Lung (tissue), 12 donors: ENCODE results near the gene CEMIP. TPM values are rescaled to one million over a fixed set of nuclear protein-coding genes. Genes with fewer than 3 reads are reported as not detected.

ENCODE experiments used
- ATAC-seq: fragments of 200-7000 bp; cut with Tn5 transposase; one replicate; pipeline ENCODE4 v1.9.1; 2020; ENCODE audit warnings: moderate number of reproducible peaks; ENCODE audit not compliant: insufficient read depth, low FRiP score
- DNase-seq, 3 donors: peaks; one replicate each; pipeline ENCODE4 v3.0.0-alpha.2; 2013 to 2017
- H3K27ac ChIP-seq, 2 donors: one replicate each; pipeline ENCODE4 v1.5.1; 2013; ENCODE audit warnings: mild to moderate bottlenecking in 2 of 2, moderate library complexity in 2 of 2, control low read depth in 1 of 2, inconsistent platforms in 1 of 2, low read depth in 1 of 2, low read length in 1 of 2
- H3K27me3 ChIP-seq, 3 donors: one replicate each; pipeline ENCODE4 v1.5.1; 2013; ENCODE audit warnings: low read length in 2 of 3; ENCODE audit not compliant: control insufficient read depth in 3 of 3, insufficient read depth in 3 of 3
- H3K36me3 ChIP-seq, 4 donors: one replicate each; pipeline ENCODE4 v1.5.1; 2013; ENCODE audit warnings: low read length in 4 of 4, mild to moderate bottlenecking in 1 of 4, moderate library complexity in 1 of 4; ENCODE audit not compliant: control insufficient read depth in 4 of 4, insufficient read depth in 4 of 4
- H3K4me1 ChIP-seq, 5 donors: one replicate each; pipeline ENCODE4 v1.5.1; 2013; ENCODE audit warnings: low read length in 5 of 5, mild to moderate bottlenecking in 2 of 5, moderate library complexity in 1 of 5; ENCODE audit not compliant: control insufficient read depth in 5 of 5, insufficient read depth in 5 of 5
- H3K4me3 ChIP-seq: one replicate; pipeline ENCODE4 v1.5.1; 2013; ENCODE audit warnings: mild to moderate bottlenecking, control low read depth, moderate library complexity
- H3K9ac ChIP-seq, 2 donors: one replicate each; pipeline ENCODE4 v1.5.1; 2013; ENCODE audit warnings: low read length in 2 of 2, control low read depth in 1 of 2; ENCODE audit not compliant: insufficient read depth in 1 of 2
- H3K9me3 ChIP-seq, 4 donors: one replicate each; pipeline ENCODE4 v1.5.1; 2013; ENCODE audit warnings: low read length in 3 of 4, mild to moderate bottlenecking in 1 of 4, moderate library complexity in 1 of 4; ENCODE audit not compliant: control insufficient read depth in 4 of 4, insufficient read depth in 3 of 4
- WGBS, 2 donors: extraction: QIAGEN DNeasy Blood & Tissue Kit; methylation state at CpG; one replicate each; pipeline ENCODE4 v1.1.7; 2013; 5-methylcytosine and 5-hydroxymethylcytosine counted together
- polyA plus RNA-seq, 2 donors: library from polyadenylated mRNA; stranded (reverse); fragments of 200-250 nt; gene quantifications; one replicate each; pipeline ENCODE4 v1.2.1, GENCODE V29; 2013
- total RNA-seq, 2 donors: library from RNA; depleted of rRNA in 1 of 2; stranded (reverse); fragments of >200 nt in 1 of 2; gene quantifications; one replicate each; pipeline ENCODE4 v1.2.1, GENCODE V29; 2014 to 2021
- TF ChIP-seq, protein P1 (sequence below): IDR thresholded peaks from 2 replicates; pipeline ENCODE4 v1.5.1; 2012; ENCODE audit warnings: mild to moderate bottlenecking; ENCODE audit errors: control extremely low read depth, extremely low read depth
- donor health status: control.
- donor health status: control.
- donor health status: Bipolar disorder and iron deficiency.
- donor health status: healthy.
- donor health status: DM: yes; HTN: yes; CAD: no.

The CEMIP gene
- total and polyA plus RNA-seq, 4 donors = 1.9 to 32.0 (median 3.9) TPM

- Histone ChIP-seq H3K27me3 (no peaks in the 10 kb centered on the region), H3K36me3 (peaks cover 6 to 24% (median 17%) of the 10 kb centered on the region in 4 donors), H3K27ac (no peak overlapping the region), H3K4me3 (no peak overlapping the region), H3K9ac (no peak overlapping the region), H3K4me1 (no peaks in the 10 kb centered on the region), H3K9me3 (no peaks in the 10 kb centered on the region)
- DNase-seq = no peak
- no peak for ATAC-seq
- 92 to 100% methylated on average over 4 of the region's 4 CpGs for WGBS, 2 donors
- TF ChIP-seq, protein P1, sequence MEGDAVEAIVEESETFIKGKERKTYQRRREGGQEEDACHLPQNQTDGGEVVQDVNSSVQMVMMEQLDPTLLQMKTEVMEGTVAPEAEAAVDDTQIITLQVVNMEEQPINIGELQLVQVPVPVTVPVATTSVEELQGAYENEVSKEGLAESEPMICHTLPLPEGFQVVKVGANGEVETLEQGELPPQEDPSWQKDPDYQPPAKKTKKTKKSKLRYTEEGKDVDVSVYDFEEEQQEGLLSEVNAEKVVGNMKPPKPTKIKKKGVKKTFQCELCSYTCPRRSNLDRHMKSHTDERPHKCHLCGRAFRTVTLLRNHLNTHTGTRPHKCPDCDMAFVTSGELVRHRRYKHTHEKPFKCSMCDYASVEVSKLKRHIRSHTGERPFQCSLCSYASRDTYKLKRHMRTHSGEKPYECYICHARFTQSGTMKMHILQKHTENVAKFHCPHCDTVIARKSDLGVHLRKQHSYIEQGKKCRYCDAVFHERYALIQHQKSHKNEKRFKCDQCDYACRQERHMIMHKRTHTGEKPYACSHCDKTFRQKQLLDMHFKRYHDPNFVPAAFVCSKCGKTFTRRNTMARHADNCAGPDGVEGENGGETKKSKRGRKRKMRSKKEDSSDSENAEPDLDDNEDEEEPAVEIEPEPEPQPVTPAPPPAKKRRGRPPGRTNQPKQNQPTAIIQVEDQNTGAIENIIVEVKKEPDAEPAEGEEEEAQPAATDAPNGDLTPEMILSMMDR = no peak
These were observed 197.7 kb downstream of the CEMIP start for GRCh38 chr15:80976851-80977250.

DNA sequence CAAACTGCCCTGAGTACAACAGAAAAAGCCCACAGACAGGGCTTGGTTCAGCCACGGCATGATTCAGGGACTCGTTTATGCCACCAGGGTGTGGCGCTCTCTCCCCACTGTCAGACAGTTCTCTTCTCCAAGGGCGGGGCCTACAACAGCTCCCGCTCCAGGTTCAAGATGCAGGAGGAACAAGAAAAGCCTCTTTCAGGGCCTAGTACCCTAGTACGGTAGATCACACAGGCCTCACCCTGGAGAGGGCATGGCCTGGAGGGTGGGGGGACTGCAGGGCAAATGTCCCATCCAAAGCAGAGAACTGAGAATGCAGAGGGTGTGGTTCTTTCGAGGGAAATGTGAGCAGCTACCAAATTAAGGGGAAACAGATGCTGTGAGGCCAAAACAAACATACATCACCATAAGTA lies 198.5 kb downstream of the CEMIP start:
- TF ChIP-seq, protein P1 = peak; percentile 47
- ATAC-seq (peak; percentile 58), DNase-seq (peak; percentile 23 to 44 (median 42))
- H3K36me3 ChIP-seq = peaks cover 6 to 24% (median 15%) of the 10 kb centered on the region in 4 donors
- H3K9ac ChIP-seq = no peak overlapping the region
- WGBS, 2 donors = 39 to 56% methylated on average over 7 of the region's 7 CpGs
- H3K27ac ChIP-seq = peak overlapping the region in 1 of 2 donors; percentile 3
- H3K9me3 ChIP-seq = no peaks in the 10 kb centered on the region
- no peaks in the 10 kb centered on the region for H3K27me3 ChIP-seq
- no peak overlapping the region for H3K4me3 ChIP-seq
- H3K4me1 ChIP-seq = no peaks in the 10 kb centered on the region

DNA sequence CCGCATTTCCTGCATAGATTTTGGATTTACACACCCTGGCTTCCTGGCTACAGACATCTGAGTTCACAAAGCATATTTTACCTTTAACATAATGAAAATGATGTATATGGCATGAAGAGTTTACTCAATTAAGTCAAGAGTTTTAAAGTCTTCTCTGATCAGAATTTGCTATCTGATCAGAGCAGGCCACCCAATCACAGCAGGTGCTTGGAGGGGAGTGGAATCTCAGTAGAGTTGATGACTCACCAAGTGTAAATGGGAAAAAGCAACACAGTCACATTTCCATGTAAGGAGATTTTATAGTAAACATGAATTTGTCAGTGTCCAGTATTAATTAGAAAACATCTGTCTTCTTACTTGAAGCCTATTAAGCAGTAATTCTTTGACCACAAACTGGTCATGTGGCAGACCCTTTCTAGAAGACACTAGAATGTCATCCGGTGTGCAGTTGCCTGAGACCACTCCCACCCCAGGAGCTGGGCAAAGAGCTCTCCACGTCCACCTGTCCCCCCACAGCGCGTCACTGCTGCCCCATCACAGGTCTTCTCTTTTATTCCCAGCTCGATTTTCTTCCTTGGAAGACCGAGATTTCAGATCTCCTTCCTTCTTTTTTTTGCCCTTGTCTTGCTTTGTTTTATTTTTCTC lies 199.6 kb downstream of the CEMIP start:
- Histone ChIP-seq H3K27ac (no peak overlapping the region), H3K4me1 (no peaks in the 10 kb centered on the region), H3K4me3 (no peak overlapping the region), H3K9ac (no peak overlapping the region), H3K36me3 (peaks cover 6 to 24% (median 13%) of the 10 kb centered on the region in 4 donors), H3K9me3 (no peaks in the 10 kb centered on the region), H3K27me3 (no peaks in the 10 kb centered on the region)
- ATAC-seq (no peak), DNase-seq (no peak)
- TF ChIP-seq, protein P1 = no peak
- 90 to 93% methylated on average over 7 of the region's 7 CpGs for WGBS, 2 donors
